NT2/D1 (cell line): ENCODE data around the gene SREBF1.

Experiments
- SUZ12 ChIP-seq: IDR thresholded peaks from 2 replicates; pipeline ENCODE4 v1.6.1; 2011; ENCODE audit not compliant: insufficient read length, insufficient read depth; ENCODE audit errors: extremely low read depth
- ZNF274 ChIP-seq: IDR thresholded peaks from 2 replicates; pipeline ENCODE4 v1.6.1; 2011; ENCODE audit warnings: mild to moderate bottlenecking, low read depth, low read length

- TF ChIP-seq SUZ12 (no peak), ZNF274 (no peak)
Observed at GRCh38 chr17:17806611-17807274, 30.0 kb downstream of the SREBF1 start.
